ENCODE measurements around the gene RAD17.
"Not testable (repeated sequence)": the region's sequence is repeated elsewhere in the genome, so short reads cannot be mapped to it uniquely, and the experiment has no call there.

Gene RAD17

DNA sequence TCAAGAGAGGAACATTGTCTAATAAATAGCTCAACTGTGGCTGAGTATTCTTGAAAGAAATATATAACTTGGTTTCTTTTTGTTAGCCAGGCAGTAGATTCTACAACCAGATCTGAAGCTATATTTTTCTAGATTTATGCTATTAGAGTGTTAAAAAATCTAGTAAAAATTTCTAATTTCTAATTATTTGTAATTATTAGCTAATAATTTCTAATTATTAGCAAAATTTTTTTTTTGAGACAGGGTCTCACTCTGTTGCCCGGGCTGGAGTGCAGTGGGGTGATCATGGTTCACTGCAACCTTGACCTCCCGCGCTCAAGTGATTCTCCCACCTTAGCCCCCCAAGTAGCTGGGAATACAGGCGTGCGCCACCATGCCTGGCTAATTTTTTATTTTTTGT, 2.8 kb downstream of the RAD17 start:
- DNase-seq, result no peak

DNA sequence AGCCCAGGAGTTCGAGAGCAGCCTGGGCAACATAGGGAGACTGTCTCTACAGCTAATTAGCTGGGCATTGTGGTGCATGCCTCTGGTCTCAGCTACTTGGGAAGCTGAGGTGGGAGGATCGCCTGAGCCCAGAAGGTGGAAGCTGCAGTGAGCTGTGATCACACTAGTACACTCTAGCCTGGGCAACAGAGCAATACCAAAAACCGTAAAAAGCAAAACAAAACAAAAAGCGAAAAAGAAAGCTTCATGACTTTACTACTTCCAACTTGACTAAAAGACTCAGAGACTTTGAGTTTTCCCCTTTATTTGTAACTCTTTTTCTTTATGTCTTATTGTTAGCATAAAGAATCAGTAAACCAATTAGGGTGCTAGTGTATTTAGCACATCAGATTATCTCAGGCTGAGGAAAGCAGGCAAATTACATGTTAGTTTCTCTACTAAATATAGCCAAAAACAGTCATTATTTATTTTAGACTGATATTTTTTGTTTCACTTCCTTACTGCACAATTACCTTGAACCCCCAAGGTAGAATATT, 5.4 kb downstream of the RAD17 start:
- DNase-seq, result no peak

DNA sequence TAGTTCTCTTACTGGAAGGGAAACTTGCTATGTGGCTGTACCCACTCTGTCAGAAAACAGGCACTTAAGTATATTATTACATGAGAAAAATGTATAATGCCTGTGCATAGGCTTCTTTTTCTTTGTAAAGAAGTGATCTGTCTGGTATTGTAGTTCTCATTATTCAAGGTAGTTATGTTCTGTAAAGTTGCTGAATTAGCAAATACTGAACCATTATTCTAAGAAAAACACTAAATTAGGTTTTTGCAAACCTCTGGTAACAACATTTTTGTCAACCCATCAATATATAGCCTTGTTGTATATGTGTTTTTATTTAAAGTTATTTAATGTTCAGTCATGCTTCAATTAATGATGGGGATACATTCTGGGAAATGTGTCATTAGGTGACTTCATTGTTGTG, 8.8 kb downstream of the RAD17 start:
- no peak for DNase-seq

DNA sequence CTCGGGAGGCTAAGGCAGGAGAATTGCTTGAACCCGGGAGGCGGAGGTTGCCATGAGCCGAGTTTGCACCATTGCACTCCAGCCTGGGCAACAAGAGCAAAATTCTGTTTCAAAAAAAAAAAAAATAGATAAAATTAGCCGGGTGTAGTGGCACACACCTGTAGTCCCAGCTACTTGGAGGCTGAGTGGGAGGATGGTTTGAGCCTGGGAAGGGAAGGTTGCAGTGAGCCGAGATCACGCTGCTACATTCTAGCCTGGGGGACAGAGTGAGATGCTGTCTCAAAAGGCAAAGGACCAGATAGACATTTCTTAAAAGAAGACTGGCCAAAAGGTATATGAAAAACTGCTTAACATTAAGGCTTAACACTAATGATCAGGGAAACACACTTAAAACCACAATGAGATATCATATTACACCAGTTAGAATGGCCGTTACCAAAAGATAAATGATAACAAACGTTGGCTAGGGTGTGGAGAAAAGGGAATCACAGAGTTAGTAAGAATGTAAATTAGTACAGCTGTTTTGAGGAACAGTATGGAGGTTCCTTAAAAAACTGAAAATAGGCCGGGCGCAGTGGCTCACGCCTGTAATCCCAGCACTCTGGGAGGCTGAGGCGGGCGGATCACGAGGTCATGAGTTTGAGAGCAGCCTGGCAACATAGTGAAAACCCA, 35.2 kb downstream of the RAD17 start:
- DNase-seq, result no peak

DNA sequence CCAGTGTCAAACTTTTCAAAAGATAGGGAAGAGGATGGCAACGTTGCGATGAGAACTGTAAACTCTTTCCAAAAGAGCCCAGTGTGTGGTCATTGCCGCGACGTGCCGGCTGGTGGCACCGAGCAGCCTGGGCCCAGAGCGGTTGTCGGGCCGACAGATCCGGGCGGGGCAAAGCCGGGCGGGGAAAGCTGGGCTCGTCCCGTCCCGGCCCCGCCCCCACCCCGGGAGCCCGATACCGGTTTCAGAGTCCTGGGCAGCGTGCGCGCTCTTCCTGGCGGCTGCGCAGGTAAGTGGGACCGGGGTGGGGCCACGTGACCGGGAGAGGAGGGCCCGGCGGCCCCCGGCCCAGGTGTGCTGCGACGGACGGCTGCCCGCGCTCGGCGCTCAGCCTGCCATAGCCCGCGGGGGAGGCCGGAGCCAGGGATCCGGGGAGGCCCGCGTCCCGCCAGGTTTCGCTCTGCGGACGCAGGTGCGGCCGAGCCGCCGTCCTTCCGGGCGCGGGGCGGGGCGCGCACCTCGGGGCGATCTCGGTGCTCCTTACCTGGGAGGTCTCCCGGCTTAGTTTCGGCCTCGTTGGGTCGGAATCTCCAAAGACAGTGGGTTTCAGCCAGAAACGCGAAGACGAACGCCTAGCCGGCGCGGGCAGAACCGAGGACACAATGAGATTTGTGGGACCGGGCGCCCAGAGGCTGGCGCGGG, 45.4 kb downstream of the RAD17 start, which contains the start of gene MARVELD2:
Gene MARVELD2, plus strand, starts transcription at position 232 of the 699 bp plus-strand sequence. CDS start 4,270 bp downstream, outside the sequence.
- peak in 27 of 56 donors; percentile 1 to 53 (median 15) for DNase-seq

DNA sequence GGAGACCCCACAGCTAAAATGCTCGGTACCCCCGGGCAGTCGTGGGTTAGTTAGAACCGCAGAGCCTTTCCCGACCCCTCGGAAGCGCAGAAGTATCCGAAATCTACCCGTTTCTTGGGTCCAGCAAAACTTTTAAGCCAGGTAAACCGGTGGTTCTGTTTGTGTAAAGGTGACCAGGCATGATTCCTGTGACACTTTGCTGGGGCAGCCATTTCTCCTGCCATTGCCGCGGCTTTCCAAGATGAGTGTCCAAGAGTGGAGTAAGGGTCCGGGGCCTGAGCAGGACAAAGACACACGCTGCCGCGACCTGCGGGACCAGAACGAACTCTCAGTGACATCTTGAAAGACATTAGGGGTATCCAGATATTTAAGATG, 46.0 kb downstream of the RAD17 start:
- DNase-seq, result no peak

DNA sequence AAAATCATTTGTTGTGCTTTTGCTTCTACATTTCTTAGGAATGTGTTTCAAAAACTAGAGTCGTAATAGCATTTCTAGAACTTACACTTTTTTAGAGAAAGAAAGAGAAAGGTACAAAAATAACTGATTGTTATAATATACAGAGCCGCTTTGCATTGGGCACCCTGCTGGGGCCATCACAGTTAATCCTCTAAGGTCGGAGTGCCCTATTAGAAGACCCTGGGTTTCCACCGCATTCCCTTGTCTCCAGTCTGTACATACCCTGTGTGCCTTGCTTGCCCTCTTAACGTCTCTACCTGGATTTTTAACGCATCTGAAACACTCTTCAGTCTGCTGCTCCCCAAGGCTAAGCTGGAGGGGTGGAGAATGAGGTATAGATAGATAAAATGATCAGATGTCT, 46.6 kb downstream of the RAD17 start:
- DNase-seq, result no peak

DNA sequence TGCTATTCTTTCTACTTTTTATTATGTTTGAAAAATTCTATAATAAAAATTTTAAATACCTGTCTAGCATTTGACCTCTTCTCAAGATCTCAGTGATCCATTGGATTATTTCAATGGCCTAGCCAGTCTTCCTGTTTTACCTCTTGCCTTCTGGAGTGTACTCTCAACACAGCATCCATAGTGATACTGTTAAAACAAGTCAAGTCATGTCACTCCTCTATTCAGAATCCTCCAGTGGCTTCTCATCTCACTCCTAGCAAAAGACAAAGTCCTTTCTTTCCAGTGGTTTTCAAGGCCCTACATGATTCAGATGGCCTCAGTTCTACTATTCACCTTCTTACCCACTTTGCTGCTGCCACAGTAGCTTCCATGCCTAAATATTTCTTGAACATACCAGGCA, 47.1 kb downstream of the RAD17 start:
- no peak for DNase-seq

DNA sequence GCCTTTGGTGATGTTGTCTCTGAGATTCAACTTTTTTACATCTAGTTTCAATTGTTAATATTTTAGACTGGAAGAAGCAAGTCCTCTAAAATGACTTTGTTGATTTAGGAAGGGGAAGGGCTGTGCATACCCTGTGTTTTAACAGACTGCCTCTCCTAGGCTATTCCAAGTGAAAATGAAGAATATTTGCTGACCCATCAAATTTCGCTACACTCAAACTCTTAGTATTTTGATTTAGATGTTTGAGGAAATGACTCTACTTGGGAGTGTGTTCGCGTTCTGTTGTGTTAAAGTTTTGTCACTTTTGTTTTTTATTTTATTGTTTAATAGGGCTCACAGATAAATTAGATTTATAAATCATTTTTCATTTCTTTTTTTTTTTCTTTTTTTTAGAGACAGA, 48.9 kb downstream of the RAD17 start:
- no peak for DNase-seq

DNA sequence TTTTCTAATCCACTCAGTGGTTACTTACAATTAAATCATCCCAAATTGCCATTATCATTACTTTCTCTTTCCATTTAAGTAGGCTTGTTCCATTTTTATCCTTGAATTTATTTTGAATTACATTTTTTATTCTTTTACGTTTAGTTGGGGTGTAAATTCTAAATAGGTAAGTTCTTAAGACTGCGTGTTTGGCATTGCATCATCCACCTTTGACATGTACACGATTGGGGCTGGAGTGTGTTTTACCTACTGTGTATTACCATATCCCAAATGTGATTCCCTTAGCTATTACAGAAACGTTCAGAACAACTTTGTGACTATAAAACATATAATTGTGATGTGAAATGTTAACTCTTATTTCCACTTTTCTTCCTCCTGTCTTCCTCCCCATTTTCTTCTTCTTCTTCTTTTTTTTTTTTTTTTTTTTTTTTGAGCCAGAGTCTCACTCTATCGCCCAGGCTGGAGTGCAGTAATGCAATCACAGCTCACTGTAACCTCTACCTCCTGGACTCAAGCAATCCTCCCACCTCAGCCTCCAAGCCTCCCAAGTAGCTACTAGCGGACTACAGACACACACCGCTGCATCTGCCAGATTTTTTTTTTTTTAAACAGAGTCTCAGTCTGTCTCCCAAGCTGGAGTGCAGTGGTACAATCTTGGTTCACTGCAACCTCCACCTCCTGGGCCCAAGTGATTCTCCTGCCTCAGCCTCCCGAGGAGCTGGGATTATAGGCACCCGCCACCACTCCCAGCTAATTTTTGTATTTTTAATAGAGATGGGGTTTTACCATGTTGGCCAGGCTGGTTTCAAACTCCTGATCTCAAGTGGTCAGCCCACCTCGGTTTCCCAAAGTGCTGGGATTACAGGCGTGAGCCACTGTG, 62.0 kb downstream of the RAD17 start:
- DNase-seq, result no peak

DNA sequence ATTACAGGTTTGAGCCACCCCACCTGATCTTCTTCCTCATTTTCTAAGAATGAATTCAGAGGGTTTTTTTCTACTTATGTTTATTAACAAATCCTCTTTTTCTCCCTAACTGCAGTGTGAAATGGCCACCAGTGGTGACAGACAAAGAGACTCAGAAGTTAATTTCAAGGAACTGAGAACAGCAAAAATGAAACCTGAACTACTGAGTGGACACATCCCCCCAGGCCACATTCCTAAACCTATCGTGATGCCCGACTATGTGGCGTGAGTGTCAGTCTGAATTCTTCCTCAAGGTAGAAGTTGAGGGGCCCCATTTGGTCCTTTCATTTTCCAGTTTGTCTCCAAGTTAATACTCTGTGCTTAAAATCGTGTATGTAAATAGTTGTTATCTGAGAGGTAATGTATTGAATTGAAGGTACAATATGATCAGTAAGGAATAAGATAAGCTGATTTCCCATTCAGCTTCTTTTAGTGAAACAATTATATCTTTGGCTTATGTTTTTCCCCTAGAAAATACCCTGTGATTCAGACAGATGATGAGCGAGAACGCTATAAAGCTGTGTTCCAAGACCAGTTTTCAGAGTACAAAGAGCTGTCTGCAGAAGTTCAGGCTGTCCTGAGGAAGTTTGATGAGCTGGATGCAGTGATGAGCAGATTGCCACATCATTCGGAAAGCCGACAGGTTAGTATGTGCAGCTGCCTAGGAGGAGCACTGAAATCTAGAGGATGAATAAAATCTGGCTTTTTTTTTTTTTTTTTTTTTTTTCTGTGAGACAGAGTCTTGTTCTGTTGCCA, 63.0 kb downstream of the RAD17 start:
- DNase-seq, result no peak

DNA sequence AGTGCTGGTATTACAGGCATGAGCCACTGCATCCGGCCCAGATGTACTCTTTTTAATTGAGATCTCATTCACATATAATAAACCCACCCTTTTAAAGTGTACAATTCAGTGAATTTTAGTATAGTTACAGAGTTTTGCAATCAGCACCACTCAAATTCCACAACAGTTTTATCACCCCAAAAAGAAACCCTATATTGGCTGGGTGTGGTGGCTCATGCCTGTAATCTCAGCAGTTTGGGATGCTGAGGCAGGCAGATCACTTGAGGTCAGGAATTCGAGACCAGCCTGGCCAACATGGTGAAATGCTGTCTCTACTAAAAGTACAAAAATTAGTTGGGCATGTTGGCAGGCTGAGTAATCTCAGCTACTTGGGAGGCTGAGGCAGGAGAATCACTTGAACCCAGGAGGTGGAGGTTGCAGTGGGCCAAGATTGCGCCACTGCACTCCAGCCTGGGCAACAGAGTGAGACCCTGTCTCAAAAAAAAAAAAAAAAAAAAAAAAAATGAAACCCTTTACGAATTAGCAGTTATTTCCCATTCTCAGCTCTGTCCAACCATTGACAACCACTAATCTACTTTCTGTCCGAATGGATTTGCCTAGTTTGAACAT, 65.8 kb downstream of the RAD17 start:
- not testable (repeated sequence) for DNase-seq

DNA sequence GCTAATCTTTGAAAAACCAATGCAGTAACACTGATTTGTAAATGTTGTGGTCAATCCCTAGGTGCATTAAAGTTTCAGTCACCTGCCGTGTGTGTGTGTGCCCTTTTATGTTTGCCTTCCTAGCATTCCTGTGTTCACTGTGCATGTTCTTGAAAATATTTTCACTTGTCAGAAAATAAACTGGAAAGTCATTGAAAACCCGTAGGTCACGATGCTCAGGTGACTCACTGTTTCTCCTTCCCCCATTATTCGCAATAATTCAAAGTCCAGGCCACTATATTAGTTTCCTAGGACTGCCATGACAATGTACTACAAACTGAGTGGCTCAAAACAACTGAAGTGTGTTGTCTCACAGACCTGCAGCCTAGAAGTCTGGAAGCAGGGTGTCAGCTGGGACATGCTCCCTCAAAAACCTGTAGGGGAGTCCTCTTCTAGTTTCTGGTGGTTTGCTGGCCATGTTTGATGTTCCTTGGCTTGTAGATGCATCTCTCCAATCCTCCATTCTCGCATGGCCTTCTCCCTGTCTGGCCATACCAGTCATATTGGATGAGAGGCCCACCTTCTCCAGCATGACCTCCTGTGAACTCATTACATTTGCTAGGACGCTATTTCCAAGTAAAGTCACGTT, 74.6 kb downstream of the RAD17 start:
- no peak for DNase-seq

DNA sequence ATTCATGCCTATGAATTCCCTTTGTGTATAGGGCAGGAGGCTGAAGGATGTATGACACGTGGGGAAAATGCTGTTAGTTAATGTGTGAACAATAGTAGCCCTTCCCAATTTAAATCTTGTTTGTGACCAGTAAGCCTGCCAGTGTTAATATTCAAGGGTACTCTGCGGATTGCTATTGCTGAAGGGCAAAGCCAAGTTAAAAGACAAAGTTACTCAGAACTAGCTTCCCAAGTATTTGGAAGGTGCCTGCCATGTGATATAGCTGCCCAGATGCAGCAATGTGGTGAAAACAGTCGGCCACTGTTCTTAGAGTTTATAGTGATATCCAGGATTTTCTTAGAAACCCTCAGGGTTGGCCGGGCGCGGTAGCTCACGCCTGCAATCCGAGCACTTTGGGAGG, 79.9 kb downstream of the RAD17 start:
- no peak for DNase-seq

DNA sequence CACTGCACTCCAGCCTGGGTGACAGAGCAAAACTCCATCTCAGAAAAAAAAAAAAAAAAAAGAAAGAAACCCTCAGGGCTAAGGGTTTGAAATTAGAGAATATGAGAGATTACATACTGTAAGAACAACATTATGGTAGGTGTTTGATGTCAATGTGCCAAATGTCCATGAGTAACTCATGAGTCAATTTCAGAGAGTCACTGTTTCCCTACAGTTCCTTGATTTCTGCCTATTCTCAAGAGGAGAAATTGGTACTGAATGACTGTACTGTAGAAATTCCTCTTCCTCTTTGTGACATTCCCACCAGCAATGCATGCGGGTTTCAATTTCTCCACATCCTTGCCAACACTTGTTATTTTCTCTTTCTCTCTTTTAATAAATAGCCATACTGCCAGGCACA, 80.5 kb downstream of the RAD17 start:
- no peak for DNase-seq

DNA sequence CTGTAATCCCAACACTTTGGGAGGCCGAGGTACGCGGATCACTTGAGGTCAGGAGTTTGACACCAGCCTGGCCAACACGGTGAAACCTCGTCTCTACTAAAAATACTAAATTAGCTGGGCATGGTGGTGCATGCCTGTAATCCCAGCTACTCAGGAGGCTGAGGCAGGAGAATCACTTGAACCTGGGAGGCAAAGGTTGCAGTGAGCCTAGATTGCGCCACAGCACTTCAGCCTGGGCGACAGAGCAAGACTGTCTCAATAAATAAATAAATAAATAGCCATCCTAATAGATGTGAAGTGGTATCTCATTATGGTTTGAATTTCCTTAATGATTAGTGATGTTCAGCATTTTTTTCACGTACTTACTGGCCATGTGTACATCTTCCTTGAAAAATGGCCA, 80.9 kb downstream of the RAD17 start:
- DNase-seq, result not testable (repeated sequence)

DNA sequence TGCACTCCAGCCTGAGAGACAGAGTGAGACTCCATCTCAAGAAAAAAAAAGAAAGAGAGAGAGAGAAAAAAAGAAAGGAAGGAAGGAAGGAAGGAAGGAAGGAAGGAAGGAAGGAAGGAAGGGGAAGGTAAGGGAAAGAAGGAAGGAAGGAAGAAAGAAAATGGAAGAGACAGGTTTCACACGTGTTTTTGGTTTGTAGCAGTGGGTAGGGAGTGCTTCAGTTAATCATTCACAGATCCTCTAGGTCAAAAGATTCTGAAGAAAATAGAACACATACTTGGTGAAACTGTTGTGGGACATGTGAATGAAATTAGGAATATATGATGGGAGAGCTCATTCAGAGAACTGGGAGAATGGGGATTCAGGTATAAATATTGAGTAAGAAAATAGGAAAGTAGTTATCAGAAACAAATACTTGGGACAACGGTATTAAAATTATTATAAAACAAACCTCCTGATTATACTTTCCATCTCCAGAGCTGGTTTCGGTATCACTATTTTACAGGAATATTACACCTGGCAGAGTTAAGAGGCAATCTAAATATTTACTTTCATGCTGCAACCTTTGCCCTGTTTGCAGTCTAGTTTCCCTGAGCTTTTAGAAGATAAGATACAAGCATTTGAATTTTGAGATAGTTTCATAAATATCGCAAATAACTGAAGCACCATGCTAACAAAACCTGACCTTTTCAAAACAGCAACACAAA, 82.5 kb downstream of the RAD17 start:
- no peak for DNase-seq

DNA sequence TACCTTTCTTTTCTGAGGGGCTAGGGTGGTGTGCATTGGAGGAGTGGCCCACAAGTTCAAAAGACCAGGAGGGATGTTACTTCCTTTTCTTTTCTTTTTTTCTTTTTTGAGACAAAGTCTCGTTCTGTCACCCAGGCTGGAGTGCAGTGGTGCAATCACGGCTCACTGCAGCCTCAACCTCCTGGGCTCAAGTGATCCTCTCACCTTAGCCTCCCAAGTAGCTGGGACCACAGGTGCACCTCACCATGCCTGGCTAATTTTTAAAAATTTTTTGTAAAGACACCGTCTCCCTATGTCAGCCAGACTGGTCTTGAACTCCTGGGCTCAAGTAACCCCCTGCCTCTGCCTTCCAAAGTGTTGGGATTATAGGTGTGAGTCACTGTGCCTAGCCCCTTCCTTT, 83.9 kb downstream of the RAD17 start:
- not testable (repeated sequence) for DNase-seq

DNA sequence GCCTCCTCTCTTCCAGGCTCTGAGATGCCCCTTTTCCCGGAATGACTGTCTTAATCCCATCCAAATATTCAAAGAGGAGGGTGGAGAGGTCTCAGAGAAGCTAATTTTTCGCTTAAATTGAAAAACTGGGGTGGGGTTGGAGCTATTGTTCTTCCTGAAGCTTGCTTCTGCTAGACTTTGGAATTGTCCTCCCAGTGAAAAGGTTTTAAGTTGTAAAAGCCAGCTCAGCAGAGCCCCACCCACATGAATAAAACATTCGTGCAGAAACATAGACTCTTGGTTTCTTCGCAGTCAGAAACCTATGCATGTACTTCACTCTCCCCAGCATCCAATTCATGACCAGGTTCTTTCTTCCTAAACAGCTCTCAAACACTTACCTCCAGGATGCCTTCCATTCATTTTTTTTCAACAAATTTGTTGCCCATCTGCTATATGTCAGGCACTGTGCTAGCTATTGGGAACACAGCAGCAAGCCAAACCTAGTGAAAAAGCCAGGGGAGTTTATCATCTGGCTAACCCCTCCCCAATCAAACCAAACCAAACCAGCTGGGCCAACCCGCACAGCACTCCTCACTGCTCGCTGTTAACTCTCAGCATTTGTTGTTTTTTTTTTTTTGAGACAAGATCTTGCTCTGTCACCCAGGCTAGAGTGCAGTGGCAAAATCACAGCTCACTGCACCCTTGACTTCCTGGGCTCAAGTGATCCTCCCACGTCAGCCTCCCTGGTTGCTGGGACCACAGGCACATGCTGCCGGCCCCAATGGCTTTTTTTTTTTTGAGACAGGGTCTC, 85.0 kb downstream of the RAD17 start:
- DNase-seq, result no peak

Measured in amygdala (tissue), 56 donors.